ENCODE results near the gene NFATC4.

- no peak for TF ChIP-seq POLR2AphosphoS5 (IDR thresholded peaks at IDR 0.05; ENCODE audit: borderline replicate concordance, low read depth, low read length)
- TF ChIP-seq FOXP2 (optimal IDR thresholded peaks at IDR 0.05; ENCODE audit: control extremely low read depth, extremely low read length, insufficient read depth), result no peak
- TF ChIP-seq EZH2 (IDR thresholded peaks at IDR 0.05), result no peak
These were observed 24.0 kb upstream of the NFATC4 start for GRCh38 chr14:24343795-24344660.

Measured in SK-N-MC (cell line).